K562 (cell line): ENCODE results near the gene NALCN.

Experiments
- EP300 ChIP-seq: IDR thresholded peaks from 2 replicates; pipeline ENCODE4 v1.6.1; 2012; ENCODE audit warnings: low read length, improper control_type of control experiment
- NR3C1 ChIP-seq: sonication (generic); formaldehyde crosslinking; IDR thresholded peaks from 2 replicates; pipeline ENCODE4 v1.8.1; 2022; ENCODE audit warnings: missing genetic modification reagents
- TEAD1 ChIP-seq, 2 experiments: fragments of 450-650 bp in 1 of 2; sonication (generic) in 1 of 2; formaldehyde crosslinking; IDR thresholded peaks; 2 replicates each; pipeline versions ENCODE4 v1.4.0 to v1.8.0; 2020 to 2022; ENCODE audit warnings: mild to moderate bottlenecking in 2 of 2, missing genetic modification reagents in 1 of 2
- TF ChIP-seq, protein P1 (sequence below): fragments of 450-650 bp; IDR thresholded peaks from 2 replicates; pipeline ENCODE4 v1.6.1; 2016; ENCODE audit warnings: missing biosample characterization, missing genetic modification characterization

DNA sequence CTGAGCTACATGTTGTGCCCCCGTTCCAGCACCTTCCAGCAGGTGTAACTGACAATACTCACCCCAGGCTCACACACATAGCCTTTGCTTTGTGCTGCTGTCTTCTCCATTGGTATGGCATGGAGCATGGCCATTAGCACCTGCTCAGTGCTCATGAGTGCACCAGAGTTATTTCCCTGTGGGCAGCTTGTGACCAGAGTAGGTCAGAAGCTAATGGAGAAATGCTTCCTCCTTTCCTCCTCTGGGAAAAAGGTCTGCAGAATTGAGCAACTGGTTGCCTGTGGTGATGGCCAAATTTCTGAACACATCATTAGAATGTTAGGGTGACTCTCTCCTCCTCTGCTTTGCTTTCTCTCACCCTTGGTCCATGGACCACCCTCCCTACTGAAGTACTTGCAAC, 397.2 kb downstream of the NALCN start:
- TF ChIP-seq EP300 (no peak), TEAD1 (CRISPR knock-in tag; IDR thresholded peaks at IDR 0.05) (no peak), NR3C1 (CRISPR knock-in tag) (no peak)
- TF ChIP-seq, protein P1, sequence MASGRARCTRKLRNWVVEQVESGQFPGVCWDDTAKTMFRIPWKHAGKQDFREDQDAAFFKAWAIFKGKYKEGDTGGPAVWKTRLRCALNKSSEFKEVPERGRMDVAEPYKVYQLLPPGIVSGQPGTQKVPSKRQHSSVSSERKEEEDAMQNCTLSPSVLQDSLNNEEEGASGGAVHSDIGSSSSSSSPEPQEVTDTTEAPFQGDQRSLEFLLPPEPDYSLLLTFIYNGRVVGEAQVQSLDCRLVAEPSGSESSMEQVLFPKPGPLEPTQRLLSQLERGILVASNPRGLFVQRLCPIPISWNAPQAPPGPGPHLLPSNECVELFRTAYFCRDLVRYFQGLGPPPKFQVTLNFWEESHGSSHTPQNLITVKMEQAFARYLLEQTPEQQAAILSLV (tag), result no peak
